GM13976 (cell line): ENCODE measurements around the gene UBR4.

Source experiments
- DNase-seq: peaks from one replicate; pipeline ENCODE4 v3.0.0; 2012; ENCODE audit warnings: low spot score
- in situ Hi-C: fragments of 300-500 bp; cut with MboI; formaldehyde crosslinking; loops from one replicate; pipeline ENCODE4 v1.12.0; 2022; ENCODE audit warnings: low sequenced_read_pairs, mixed read lengths, inconsistent platforms; ENCODE audit not compliant: unreplicated experiment
- TF ChIP-seq, protein P1 (sequence below): IDR thresholded peaks from 2 replicates; pipeline ENCODE4 v1.5.1; 2012; ENCODE audit warnings: borderline replicate concordance, mild to moderate bottlenecking; ENCODE audit not compliant: insufficient read depth; ENCODE audit errors: extremely low read depth, missing control alignments, control extremely low read depth

The UBR4 gene

DNA sequence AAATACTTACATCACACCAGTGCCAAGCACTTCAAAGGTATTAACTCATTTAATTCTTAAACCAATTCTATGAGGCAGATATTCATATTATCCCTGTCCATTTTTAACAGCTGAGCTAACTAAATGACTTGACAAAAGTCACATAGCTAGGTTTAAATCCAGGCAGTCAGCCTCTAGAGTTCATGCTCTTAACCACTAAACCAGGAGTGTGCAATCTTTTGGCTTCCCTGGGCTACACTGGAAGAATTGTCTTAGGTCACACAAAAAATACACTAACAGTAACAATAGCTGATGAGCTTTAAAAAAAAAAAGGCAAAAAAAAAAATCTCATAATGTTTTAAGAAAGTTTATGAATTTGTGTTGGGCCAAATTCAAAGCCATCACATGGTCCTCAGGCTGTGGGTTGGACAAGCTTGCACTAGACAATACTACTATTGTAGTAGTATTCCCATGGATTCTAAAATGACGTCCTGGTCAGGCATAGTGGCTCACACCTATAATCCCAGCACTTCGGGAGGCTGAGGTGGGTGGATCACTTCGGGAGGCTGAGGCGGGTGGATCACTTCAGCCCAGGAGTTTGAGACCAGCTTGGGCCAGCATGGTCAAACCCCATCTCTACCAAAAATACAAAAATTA, 10.0 kb downstream of the UBR4 start:
- TF ChIP-seq, protein P1, sequence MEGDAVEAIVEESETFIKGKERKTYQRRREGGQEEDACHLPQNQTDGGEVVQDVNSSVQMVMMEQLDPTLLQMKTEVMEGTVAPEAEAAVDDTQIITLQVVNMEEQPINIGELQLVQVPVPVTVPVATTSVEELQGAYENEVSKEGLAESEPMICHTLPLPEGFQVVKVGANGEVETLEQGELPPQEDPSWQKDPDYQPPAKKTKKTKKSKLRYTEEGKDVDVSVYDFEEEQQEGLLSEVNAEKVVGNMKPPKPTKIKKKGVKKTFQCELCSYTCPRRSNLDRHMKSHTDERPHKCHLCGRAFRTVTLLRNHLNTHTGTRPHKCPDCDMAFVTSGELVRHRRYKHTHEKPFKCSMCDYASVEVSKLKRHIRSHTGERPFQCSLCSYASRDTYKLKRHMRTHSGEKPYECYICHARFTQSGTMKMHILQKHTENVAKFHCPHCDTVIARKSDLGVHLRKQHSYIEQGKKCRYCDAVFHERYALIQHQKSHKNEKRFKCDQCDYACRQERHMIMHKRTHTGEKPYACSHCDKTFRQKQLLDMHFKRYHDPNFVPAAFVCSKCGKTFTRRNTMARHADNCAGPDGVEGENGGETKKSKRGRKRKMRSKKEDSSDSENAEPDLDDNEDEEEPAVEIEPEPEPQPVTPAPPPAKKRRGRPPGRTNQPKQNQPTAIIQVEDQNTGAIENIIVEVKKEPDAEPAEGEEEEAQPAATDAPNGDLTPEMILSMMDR = no peak

DNA sequence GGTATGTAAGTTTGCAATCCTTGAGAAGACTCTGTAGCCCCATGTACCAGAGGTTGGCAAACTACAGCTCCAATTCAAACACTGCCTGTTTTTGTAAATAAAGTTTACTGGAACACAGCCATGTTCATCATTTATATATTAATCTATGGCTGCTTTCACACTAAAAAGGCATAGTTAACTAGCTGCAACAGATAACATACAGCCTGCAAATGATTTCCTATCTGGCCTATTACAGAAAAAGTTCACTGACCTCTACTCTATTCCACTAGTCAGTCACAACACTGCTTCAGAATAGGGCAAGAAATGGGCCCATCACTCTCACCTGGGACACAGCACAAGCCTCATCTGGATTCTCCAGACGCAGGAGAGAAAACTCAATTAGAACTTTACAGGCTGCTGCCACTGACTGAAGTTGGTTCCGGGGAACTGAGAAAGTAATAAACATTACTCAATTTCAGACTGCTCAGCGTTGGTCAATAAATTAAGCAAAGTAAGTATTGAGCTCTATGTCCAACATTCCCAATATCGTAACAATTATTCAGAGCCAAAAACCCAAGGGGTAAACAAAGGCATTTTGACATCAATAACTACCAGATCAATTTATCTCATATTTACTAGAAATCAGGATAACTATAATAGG, 10.6 kb downstream of the UBR4 start:
- no peak for DNase-seq
- in situ Hi-C loops = no loop called here
- TF ChIP-seq, protein P1 = no peak

More for the DNA sequence above, 10.0 kb downstream of the UBR4 start:
- no peak for DNase-seq
- in situ Hi-C loops = no loop called here

DNA sequence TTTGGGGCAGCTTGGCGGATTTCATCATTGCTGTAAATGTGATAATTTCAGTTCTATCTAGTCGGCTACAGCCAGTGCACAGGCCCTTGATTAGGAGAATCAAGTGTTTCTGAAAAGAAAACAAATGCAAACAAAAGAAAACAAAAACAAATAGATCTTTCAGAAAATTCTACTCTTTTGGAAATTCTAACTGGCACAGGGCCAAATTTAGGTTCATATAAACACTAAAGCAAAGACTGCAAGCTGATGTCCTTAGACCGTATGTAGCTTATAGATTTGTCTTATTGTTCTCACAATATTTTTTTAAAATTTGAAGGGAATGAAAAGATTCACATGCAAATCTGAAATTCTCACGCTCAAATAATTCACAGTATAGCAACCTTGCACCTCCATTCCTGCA, 11.2 kb downstream of the UBR4 start:
- TF ChIP-seq, protein P1 = no peak
- in situ Hi-C loops = no loop called here
- DNase-seq = no peak

DNA sequence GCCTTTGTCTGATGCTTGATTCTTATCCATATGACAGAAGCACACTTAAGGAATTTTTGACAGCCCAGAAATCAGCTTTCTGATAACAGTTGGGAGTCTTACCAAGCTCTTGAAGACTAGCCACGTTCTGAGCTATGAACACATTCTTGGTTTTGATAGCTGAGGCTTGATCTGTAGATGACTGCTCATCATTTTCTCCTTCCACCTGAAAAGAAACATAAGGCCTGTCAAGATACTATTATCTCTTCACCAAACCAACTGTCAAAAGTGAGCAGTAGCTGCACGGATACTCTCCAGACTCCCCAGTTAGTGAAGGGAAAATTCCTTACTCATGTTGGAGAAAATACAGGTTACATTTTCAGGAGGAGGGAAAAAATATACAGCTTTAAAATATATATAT, 12.2 kb downstream of the UBR4 start:
- in situ Hi-C loops = no loop called here
- TF ChIP-seq, protein P1 = no peak
- no peak for DNase-seq

DNA sequence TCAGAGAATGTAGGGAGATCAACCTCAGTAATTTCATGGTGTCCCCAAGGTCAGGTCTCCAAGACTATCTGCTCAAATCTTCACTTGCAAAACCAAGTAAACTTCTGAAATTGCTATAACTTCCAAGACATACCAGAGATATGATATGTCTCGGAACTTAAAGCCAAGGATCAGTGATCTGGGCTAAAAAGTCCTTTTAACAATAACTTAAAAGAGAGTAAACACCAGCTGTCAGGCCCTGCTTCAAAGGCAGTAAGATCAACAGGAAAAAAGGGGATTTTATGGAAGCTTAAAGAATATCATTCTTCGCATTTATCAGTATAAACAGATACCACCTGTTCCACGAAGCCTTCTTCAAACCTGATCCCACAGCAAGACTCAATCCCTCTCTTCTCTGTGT, 13.7 kb downstream of the UBR4 start:
- in situ Hi-C loops = no loop called here
- no peak for DNase-seq
- TF ChIP-seq, protein P1 = no peak

DNA sequence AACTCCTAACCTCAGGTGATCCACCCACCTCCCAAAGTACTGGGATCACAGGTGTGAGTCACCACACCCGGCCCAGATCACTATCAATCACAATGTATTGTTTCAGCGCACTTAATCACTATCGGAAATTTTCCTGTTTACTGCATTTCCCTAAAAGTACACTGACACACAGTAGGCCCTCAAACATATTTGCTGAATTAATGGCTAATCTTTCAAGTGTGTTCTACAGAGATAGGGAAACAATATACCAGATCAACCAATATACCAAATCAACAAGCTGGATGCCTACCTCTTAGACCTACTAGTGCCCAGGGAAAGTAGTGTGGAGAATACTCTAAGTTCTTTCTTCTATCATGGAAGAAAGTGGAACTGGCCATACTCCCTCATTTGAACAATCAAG, 17.1 kb downstream of the UBR4 start:
- DNase-seq = no peak
- in situ Hi-C loops = no loop called here
- TF ChIP-seq, protein P1 = no peak
